Breast epithelium (tissue), 4 donors: ENCODE data around the gene ZC3H4. TPM values are rescaled to one million over a fixed set of nuclear protein-coding genes. Genes with fewer than 3 reads are reported as not detected.

Experiments used
- DNase-seq, 2 donors: peaks; one replicate each; pipeline ENCODE4 v3.0.0-alpha.2; 2019; ENCODE audit warnings: low spot score in 2 of 2
- H3K27ac ChIP-seq, 2 donors: fragments of 200-600 bp; sonication (generic) in 1 of 2; one replicate each; pipeline ENCODE4 v1.5.1; 2016 to 2019; ENCODE audit warnings: mild to moderate bottlenecking in 1 of 2
- H3K27me3 ChIP-seq, 2 donors: fragments of 200-600 bp; sonication (generic) in 1 of 2; one replicate each; pipeline versions ENCODE4 v1.5.1 to v1.6.0; 2017 to 2019; ENCODE audit warnings: control low read depth in 1 of 2, mild to moderate bottlenecking in 1 of 2
- H3K36me3 ChIP-seq: fragments of 200-600 bp; one replicate; pipeline ENCODE4 v1.5.1; 2019
- H3K4me1 ChIP-seq, 2 donors: fragments of 200-600 bp; sonication (generic); one replicate each; pipeline ENCODE4 v1.5.1; 2016 to 2019; ENCODE audit warnings: control low read depth in 1 of 2
- H3K4me3 ChIP-seq, 3 donors: fragments of 200-600 bp; sonication (generic); 1 replicate in 2 of 3; 2 replicates in 1 of 3; pipeline ENCODE4 v1.5.1; 2016 to 2019; ENCODE audit warnings: mild to moderate bottlenecking in 3 of 3, moderate library complexity in 2 of 3
- H3K9me3 ChIP-seq, 2 donors: fragments of 200-600 bp; sonication (generic) in 1 of 2; one replicate each; pipeline ENCODE4 v1.5.1; 2016 to 2019; ENCODE audit warnings: control low read depth in 1 of 2
- POLR2A ChIP-seq: fragments of 450-650 bp; IDR thresholded peaks from one replicate; pipeline ENCODE4 v1.6.1; 2016; ENCODE audit warnings: antibody characterized with exemption, mild to moderate bottlenecking, moderate library complexity
- POLR2AphosphoS5 ChIP-seq, 3 donors: sonication (generic); formaldehyde crosslinking; IDR thresholded peaks; one replicate each; pipeline ENCODE4 v1.6.1; 2017; ENCODE audit warnings: antibody characterized with exemption in 3 of 3
- intact Hi-C: fragments of 100-400 bp; cut with DNase I; formaldehyde crosslinking; loops from one replicate; pipeline ENCODE4 v1.15.1; 2023; ENCODE audit warnings: low total_unique reads
- total RNA-seq, 3 donors: library from RNA; depleted of rRNA; stranded (reverse); fragments of >200 nt; gene quantifications; one replicate each; pipeline ENCODE4 v1.1.0, GENCODE V29; 2016
- TF ChIP-seq, protein P1 (sequence below), 3 donors: fragments of 450-650 bp; IDR thresholded peaks; one replicate each; pipeline ENCODE4 v1.5.1; 2016 to 2017; ENCODE audit warnings: antibody characterized with exemption in 3 of 3, mild to moderate bottlenecking in 3 of 3, moderate library complexity in 3 of 3

ZC3H4 gene
- total RNA-seq, 3 donors from 2014 or later = 17.7 to 23.4 (median 19.5) TPM

DNA sequence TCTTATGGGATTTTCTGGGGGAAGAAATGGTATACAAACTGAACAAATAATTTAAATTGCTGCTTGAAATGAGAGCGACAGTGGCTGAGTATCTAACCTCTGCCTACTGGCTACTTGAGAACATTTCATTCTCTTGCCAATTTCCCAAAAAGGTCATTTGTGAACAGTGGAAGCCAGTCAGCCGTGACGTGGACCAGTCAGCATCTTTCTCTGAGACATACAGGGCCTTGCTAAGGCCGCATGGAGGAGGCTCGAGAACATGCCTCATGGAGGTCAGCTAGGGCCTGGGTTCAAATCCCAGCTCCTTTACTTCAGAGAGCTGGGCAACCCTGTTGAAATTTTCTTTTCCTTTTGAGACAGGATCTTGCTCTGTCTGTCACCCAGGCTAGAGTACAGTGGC, 20.3 kb downstream of the ZC3H4 start:
- intact Hi-C loops = no loop called here
- peak overlapping the region; percentile 96 to 98 for H3K27ac ChIP-seq
- no peaks in the 10 kb centered on the region for H3K9me3 ChIP-seq
- no peak for DNase-seq
- H3K4me1 ChIP-seq = peaks cover 6 to 35% of the 10 kb centered on the region in 2 donors
- H3K36me3 ChIP-seq = no peaks in the 10 kb centered on the region
- no peaks in the 10 kb centered on the region for H3K27me3 ChIP-seq
- TF ChIP-seq, protein P1, sequence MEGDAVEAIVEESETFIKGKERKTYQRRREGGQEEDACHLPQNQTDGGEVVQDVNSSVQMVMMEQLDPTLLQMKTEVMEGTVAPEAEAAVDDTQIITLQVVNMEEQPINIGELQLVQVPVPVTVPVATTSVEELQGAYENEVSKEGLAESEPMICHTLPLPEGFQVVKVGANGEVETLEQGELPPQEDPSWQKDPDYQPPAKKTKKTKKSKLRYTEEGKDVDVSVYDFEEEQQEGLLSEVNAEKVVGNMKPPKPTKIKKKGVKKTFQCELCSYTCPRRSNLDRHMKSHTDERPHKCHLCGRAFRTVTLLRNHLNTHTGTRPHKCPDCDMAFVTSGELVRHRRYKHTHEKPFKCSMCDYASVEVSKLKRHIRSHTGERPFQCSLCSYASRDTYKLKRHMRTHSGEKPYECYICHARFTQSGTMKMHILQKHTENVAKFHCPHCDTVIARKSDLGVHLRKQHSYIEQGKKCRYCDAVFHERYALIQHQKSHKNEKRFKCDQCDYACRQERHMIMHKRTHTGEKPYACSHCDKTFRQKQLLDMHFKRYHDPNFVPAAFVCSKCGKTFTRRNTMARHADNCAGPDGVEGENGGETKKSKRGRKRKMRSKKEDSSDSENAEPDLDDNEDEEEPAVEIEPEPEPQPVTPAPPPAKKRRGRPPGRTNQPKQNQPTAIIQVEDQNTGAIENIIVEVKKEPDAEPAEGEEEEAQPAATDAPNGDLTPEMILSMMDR (IDR thresholded peaks at IDR 0.05) = no peak
- TF ChIP-seq POLR2AphosphoS5 (IDR thresholded peaks at IDR 0.05) = no peak
- TF ChIP-seq POLR2A = no peak
- no peak overlapping the region for H3K4me3 ChIP-seq

DNA sequence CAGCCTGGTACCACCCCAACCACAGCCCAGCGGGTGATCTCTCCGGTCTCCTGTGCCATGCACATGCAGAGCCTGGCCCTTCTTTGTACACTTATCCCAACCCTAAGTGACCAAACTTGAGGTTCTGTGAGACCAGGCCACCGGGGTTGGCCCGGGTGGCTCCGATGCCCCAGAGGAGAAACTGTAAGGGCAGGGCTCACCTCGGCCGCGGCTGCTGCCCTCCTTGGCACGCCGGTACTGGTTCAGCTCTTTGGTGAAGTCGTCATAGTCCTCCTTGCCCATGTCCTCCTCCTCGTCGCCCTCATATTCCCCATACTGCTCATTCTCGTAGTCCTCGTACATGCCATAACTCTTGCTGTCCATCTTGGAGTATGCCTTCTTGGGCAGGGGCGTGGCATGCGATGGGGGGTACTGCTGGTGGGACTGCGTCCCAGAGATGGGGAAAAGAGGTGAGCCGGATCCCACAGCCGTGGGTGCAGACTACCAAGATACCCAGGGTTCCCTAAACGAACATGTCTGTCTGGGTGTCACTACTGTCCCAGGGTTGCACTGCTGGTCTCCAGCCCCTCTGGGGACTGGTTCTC, 23.7 kb downstream of the ZC3H4 start:
- Histone ChIP-seq H3K27me3 (no peaks in the 10 kb centered on the region), H3K4me1 (peaks cover 0 to 4% of the 10 kb centered on the region in 2 donors), H3K36me3 (no peaks in the 10 kb centered on the region), H3K4me3 (no peak overlapping the region), H3K27ac (no peak overlapping the region), H3K9me3 (no peaks in the 10 kb centered on the region)
- TF ChIP-seq POLR2A = no peak
- TF ChIP-seq, protein P1 (IDR thresholded peaks at IDR 0.05) = no peak
- no peak for TF ChIP-seq POLR2AphosphoS5 (IDR thresholded peaks at IDR 0.05)
- intact Hi-C loops = no loop called here
- DNase-seq = no peak

DNA sequence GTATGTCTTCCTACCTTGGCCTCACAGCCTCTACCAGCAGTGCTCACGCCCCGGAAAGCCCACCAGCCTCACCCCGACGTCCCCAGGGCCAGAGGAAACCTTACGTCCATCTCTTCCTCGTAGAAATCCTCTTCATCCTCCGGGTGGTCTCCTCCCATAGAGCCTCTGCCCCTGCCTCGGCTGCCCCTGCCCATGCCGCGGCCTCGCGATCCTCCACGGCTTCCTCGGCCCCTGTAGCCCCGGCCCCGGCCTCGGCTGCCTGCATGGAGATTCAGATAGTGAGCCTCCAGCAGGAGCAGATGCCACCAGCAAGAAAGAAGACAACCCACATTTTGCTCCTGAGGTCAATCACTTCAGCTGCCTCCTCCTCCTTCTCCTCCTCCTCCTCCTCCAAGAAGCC, 27.3 kb downstream of the ZC3H4 start:
- TF ChIP-seq POLR2A = no peak
- TF ChIP-seq POLR2AphosphoS5 (IDR thresholded peaks at IDR 0.05) = no peak
- TF ChIP-seq, protein P1 (IDR thresholded peaks at IDR 0.05) = no peak
- Histone ChIP-seq H3K4me1 (no peaks in the 10 kb centered on the region), H3K9me3 (no peaks in the 10 kb centered on the region), H3K4me3 (no peak overlapping the region), H3K36me3 (no peaks in the 10 kb centered on the region), H3K27ac (no peak overlapping the region), H3K27me3 (no peaks in the 10 kb centered on the region)
- DNase-seq = no peak
- intact Hi-C loops = no loop called here

DNA sequence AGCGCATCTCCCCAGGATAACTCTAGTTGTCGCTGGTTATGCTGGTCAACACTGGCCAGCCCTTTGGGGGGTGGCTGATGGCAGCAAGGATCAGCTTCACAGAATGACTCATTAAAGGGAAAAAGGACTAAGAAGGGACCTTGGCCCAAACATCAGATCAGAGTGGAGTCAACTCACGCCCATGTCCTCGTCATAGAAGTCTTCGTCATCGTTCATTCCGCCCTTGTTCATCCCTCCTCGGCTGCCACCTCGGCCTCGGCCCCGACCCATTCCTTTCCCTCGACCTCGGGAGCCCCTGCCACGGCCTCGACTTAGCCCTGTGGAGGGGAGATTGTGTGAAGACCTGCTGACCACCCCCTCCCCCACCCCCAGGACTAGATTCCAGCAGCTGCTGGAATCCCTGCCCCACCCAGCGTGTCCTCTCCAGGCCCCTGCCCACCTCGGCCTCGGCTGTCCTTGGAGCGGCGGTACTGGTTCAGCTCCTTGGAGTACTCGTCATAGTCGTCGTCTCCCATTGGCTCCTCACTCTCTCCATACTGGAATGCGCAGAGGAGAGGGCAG, 28.6 kb downstream of the ZC3H4 start:
- DNase-seq = no peak
- intact Hi-C loops = no loop called here
- H3K4me3 ChIP-seq = no peak overlapping the region
- no peaks in the 10 kb centered on the region for H3K4me1 ChIP-seq
- no peaks in the 10 kb centered on the region for H3K27me3 ChIP-seq
- no peak for TF ChIP-seq POLR2A
- TF ChIP-seq, protein P1 (IDR thresholded peaks at IDR 0.05) = no peak
- no peak for TF ChIP-seq POLR2AphosphoS5 (IDR thresholded peaks at IDR 0.05)
- no peak overlapping the region for H3K27ac ChIP-seq
- no peaks in the 10 kb centered on the region for H3K9me3 ChIP-seq
- H3K36me3 ChIP-seq = no peaks in the 10 kb centered on the region

GRCh38 chr19:47082493-47082892, 31.1 kb downstream of the ZC3H4 start:
- Histone ChIP-seq H3K4me3 (no peak overlapping the region), H3K27me3 (no peaks in the 10 kb centered on the region), H3K36me3 (no peaks in the 10 kb centered on the region), H3K27ac (no peak overlapping the region), H3K4me1 (no peaks in the 10 kb centered on the region), H3K9me3 (no peaks in the 10 kb centered on the region)
- intact Hi-C loops = no loop called here
- TF ChIP-seq POLR2AphosphoS5 (IDR thresholded peaks at IDR 0.05) (no peak), POLR2A (no peak)
- TF ChIP-seq, protein P1 (IDR thresholded peaks at IDR 0.05) = no peak
- no peak for DNase-seq
